Measurements from ENCODE around the gene PANK1. TPM values are rescaled to one million over a fixed set of nuclear protein-coding genes. Genes with fewer than 3 reads are reported as not detected.

The PANK1 gene
- total RNA-seq, 1 donor from 2014 or later = 16.7 TPM

GRCh38 chr10:89643431-89643811, 1.6 kb downstream of the PANK1 start:
- Mint-ChIP-seq H3K36me3 (ENCODE audit: unreplicated experiment) (no peaks in the 10 kb centered on the region), H3K4me3 (ENCODE audit: unreplicated experiment) (no peak overlapping the region), H3K27ac (ENCODE audit: unreplicated experiment) (no peak overlapping the region), H3K9me3 (ENCODE audit: unreplicated experiment) (peaks cover 1% of the 10 kb centered on the region), H3K27me3 (ENCODE audit: unreplicated experiment) (peaks cover 7% of the 10 kb centered on the region), H3K4me1 (ENCODE audit: low read depth, unreplicated experiment) (peaks cover 13% of the 10 kb centered on the region)
- TF ChIP-seq CTCF (IDR thresholded peaks at IDR 0.05; ENCODE audit: partially characterized antibody, unreplicated experiment) = no peak
- DNase-seq = no peak

GRCh38 chr10:89642193-89642592, 2.8 kb downstream of the PANK1 start:
- Mint-ChIP-seq H3K27ac (ENCODE audit: unreplicated experiment) (no peak overlapping the region), H3K27me3 (ENCODE audit: unreplicated experiment) (peaks cover 7% of the 10 kb centered on the region), H3K4me3 (ENCODE audit: unreplicated experiment) (no peak overlapping the region), H3K36me3 (ENCODE audit: unreplicated experiment) (no peaks in the 10 kb centered on the region), H3K4me1 (ENCODE audit: low read depth, unreplicated experiment) (peaks cover 13% of the 10 kb centered on the region), H3K9me3 (ENCODE audit: unreplicated experiment) (peaks cover 1% of the 10 kb centered on the region)
- DNase-seq = no peak
- TF ChIP-seq CTCF (IDR thresholded peaks at IDR 0.05; ENCODE audit: partially characterized antibody, unreplicated experiment) = no peak

- Mint-ChIP-seq H3K9me3 (ENCODE audit: unreplicated experiment) (peaks cover 1% of the 10 kb centered on the region), H3K27ac (ENCODE audit: unreplicated experiment) (no peak overlapping the region)
- no peak for TF ChIP-seq CTCF (IDR thresholded peaks at IDR 0.05; ENCODE audit: partially characterized antibody, unreplicated experiment)
Measured at GRCh38 chr10:89640241-89640640, 4.8 kb downstream of the PANK1 start.

GRCh38 chr10:89639326-89639725, 5.7 kb downstream of the PANK1 start:
- Mint-ChIP-seq H3K27ac (ENCODE audit: unreplicated experiment) (no peak overlapping the region), H3K27me3 (ENCODE audit: unreplicated experiment) (peaks cover 1% of the 10 kb centered on the region), H3K4me1 (ENCODE audit: low read depth, unreplicated experiment) (peaks cover 16% of the 10 kb centered on the region), H3K4me3 (ENCODE audit: unreplicated experiment) (no peak overlapping the region), H3K36me3 (ENCODE audit: unreplicated experiment) (no peaks in the 10 kb centered on the region), H3K9me3 (ENCODE audit: unreplicated experiment) (peaks cover 1% of the 10 kb centered on the region)
- no peak for TF ChIP-seq CTCF (IDR thresholded peaks at IDR 0.05; ENCODE audit: partially characterized antibody, unreplicated experiment)
- DNase-seq = no peak

More at GRCh38 chr10:89640241-89640640, 4.8 kb downstream of the PANK1 start:
- Mint-ChIP-seq H3K4me1 (ENCODE audit: low read depth, unreplicated experiment) (peaks cover 14% of the 10 kb centered on the region), H3K4me3 (ENCODE audit: unreplicated experiment) (no peak overlapping the region), H3K36me3 (ENCODE audit: unreplicated experiment) (no peaks in the 10 kb centered on the region), H3K27me3 (ENCODE audit: unreplicated experiment) (peaks cover 3% of the 10 kb centered on the region)
- no peak for DNase-seq

- no peak for TF ChIP-seq CTCF (IDR thresholded peaks at IDR 0.05; ENCODE audit: partially characterized antibody, unreplicated experiment)
- no peak overlapping the region for H3K27ac Mint-ChIP-seq (ENCODE audit: unreplicated experiment)
- no peak overlapping the region for H3K4me3 Mint-ChIP-seq (ENCODE audit: unreplicated experiment)
- H3K36me3 Mint-ChIP-seq (ENCODE audit: unreplicated experiment) = no peaks in the 10 kb centered on the region
- no peak for DNase-seq
- peaks cover 9% of the 10 kb centered on the region for H3K4me1 Mint-ChIP-seq (ENCODE audit: low read depth, unreplicated experiment)
- peaks cover 1% of the 10 kb centered on the region for H3K9me3 Mint-ChIP-seq (ENCODE audit: unreplicated experiment)
- peaks cover 1% of the 10 kb centered on the region for H3K27me3 Mint-ChIP-seq (ENCODE audit: unreplicated experiment)
Measured at GRCh38 chr10:89637113-89637512, 7.9 kb downstream of the PANK1 start.

All from glutamatergic neuron (in vitro differentiated cells).